ENCODE measurements around the gene MACROD2.

Gene MACROD2

GRCh38 chr20:15379681-15380296, 1384.5 kb downstream of the MACROD2 start:
- TF ChIP-seq, protein P1, sequence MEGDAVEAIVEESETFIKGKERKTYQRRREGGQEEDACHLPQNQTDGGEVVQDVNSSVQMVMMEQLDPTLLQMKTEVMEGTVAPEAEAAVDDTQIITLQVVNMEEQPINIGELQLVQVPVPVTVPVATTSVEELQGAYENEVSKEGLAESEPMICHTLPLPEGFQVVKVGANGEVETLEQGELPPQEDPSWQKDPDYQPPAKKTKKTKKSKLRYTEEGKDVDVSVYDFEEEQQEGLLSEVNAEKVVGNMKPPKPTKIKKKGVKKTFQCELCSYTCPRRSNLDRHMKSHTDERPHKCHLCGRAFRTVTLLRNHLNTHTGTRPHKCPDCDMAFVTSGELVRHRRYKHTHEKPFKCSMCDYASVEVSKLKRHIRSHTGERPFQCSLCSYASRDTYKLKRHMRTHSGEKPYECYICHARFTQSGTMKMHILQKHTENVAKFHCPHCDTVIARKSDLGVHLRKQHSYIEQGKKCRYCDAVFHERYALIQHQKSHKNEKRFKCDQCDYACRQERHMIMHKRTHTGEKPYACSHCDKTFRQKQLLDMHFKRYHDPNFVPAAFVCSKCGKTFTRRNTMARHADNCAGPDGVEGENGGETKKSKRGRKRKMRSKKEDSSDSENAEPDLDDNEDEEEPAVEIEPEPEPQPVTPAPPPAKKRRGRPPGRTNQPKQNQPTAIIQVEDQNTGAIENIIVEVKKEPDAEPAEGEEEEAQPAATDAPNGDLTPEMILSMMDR (IDR thresholded peaks at IDR 0.05; ENCODE audit: insufficient read depth, low read length, poor library complexity, severe bottlenecking): no peak
- no peak for TF ChIP-seq EZH2phosphoT487 (conservative IDR thresholded peaks at IDR 0.05; ENCODE audit: low read length)
- no peak overlapping the region for H3K9ac ChIP-seq (ENCODE audit: low read length)
- no peaks in the 10 kb centered on the region for H3K79me2 ChIP-seq (ENCODE audit: insufficient read depth, low read length)
- no peak overlapping the region for H3K27ac ChIP-seq (ENCODE audit: low read depth, low read length)
- no peaks in the 10 kb centered on the region for H3K36me3 ChIP-seq (ENCODE audit: low read length)
- H4K20me1 ChIP-seq (ENCODE audit: low read depth, low read length): no peaks in the 10 kb centered on the region
- H3K4me2 ChIP-seq (ENCODE audit: low read depth, low read length, poor library complexity, severe bottlenecking): no peak overlapping the region
- H3K9me3 ChIP-seq (ENCODE audit: insufficient read depth, low read length): no peaks in the 10 kb centered on the region
- H3K4me3 ChIP-seq (ENCODE audit: insufficient read depth, low read length, poor library complexity, severe bottlenecking): no peak overlapping the region
- no peaks in the 10 kb centered on the region for H3K9me2 ChIP-seq (replicated peaks; ENCODE audit: insufficient read depth, low read length)
- H2AFZ ChIP-seq (ENCODE audit: low read depth, low read length, severe bottlenecking): no peak overlapping the region
- no peaks in the 10 kb centered on the region for H3K27me3 ChIP-seq (ENCODE audit: low read length)
- H3F3A ChIP-seq (ENCODE audit: insufficient read depth): no peaks in the 10 kb centered on the region

- Histone ChIP-seq H3K79me2 (ENCODE audit: insufficient read depth, low read length) (no peaks in the 10 kb centered on the region), H3K9ac (ENCODE audit: low read length) (no peak overlapping the region), H3K36me3 (ENCODE audit: low read length) (no peaks in the 10 kb centered on the region), H3F3A (ENCODE audit: insufficient read depth) (no peaks in the 10 kb centered on the region), H4K20me1 (ENCODE audit: low read depth, low read length) (no peaks in the 10 kb centered on the region), H3K9me3 (ENCODE audit: insufficient read depth, low read length) (no peaks in the 10 kb centered on the region), H3K4me2 (ENCODE audit: low read depth, low read length, poor library complexity, severe bottlenecking) (no peak overlapping the region), H3K27ac (ENCODE audit: low read depth, low read length) (no peak overlapping the region), H3K27me3 (ENCODE audit: low read length) (no peaks in the 10 kb centered on the region), H3K4me3 (ENCODE audit: insufficient read depth, low read length, poor library complexity, severe bottlenecking) (no peak overlapping the region), H3K9me2 (replicated peaks; ENCODE audit: insufficient read depth, low read length) (no peaks in the 10 kb centered on the region), H2AFZ (ENCODE audit: low read depth, low read length, severe bottlenecking) (no peak overlapping the region)
- TF ChIP-seq, protein P1 (IDR thresholded peaks at IDR 0.05; ENCODE audit: insufficient read depth, low read length, poor library complexity, severe bottlenecking): no peak
- TF ChIP-seq EZH2phosphoT487 (conservative IDR thresholded peaks at IDR 0.05; ENCODE audit: low read length): no peak
Observed at GRCh38 chr20:15380770-15381169, 1385.5 kb downstream of the MACROD2 start.

DNA sequence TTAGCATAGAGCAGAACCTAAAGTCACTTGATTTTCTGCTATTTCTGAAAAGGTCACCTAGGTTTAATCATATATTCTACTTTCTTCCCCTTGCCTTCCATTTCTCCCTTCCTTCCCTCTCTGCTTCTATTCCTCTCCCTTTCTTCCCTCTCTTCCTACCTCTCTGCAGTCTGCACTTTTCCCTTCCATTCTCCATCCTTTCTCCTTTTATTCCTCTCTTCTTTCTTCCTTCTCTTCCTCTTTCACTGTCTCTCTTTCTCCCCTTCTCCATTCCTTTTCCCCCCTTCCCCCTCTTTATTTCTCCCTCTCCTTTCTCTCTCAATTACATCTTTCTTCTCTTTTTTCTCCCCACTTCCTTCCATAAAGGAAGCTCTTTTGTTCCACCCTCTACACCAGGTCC, 1391.9 kb downstream of the MACROD2 start:
- Histone ChIP-seq H3K9ac (ENCODE audit: low read length) (no peak overlapping the region), H3K9me3 (ENCODE audit: insufficient read depth, low read length) (no peaks in the 10 kb centered on the region)

More for the DNA sequence above, 1391.9 kb downstream of the MACROD2 start:
- no peaks in the 10 kb centered on the region for H3K27me3 ChIP-seq (ENCODE audit: low read length)
- no peak overlapping the region for H3K4me2 ChIP-seq (ENCODE audit: low read depth, low read length, poor library complexity, severe bottlenecking)
- H2AFZ ChIP-seq (ENCODE audit: low read depth, low read length, severe bottlenecking): no peak overlapping the region
- H4K20me1 ChIP-seq (ENCODE audit: low read depth, low read length): no peaks in the 10 kb centered on the region
- H3K36me3 ChIP-seq (ENCODE audit: low read length): no peaks in the 10 kb centered on the region
- H3K9me2 ChIP-seq (replicated peaks; ENCODE audit: insufficient read depth, low read length): no peaks in the 10 kb centered on the region
- TF ChIP-seq, protein P1 (IDR thresholded peaks at IDR 0.05; ENCODE audit: insufficient read depth, low read length, poor library complexity, severe bottlenecking): no peak
- TF ChIP-seq EZH2phosphoT487 (conservative IDR thresholded peaks at IDR 0.05; ENCODE audit: low read length): no peak
- H3K79me2 ChIP-seq (ENCODE audit: insufficient read depth, low read length): no peaks in the 10 kb centered on the region
- no peak overlapping the region for H3K27ac ChIP-seq (ENCODE audit: low read depth, low read length)
- no peaks in the 10 kb centered on the region for H3F3A ChIP-seq (ENCODE audit: insufficient read depth)
- no peak overlapping the region for H3K4me3 ChIP-seq (ENCODE audit: insufficient read depth, low read length, poor library complexity, severe bottlenecking)
